Skin epidermis (tissue), 12 donors: Measurements from ENCODE around the gene NAV3.
A peak's percentile ranks its signal among the peaks of the same experiment; 100 is the strongest.

Source experiments
- H3K27ac ChIP-seq, 21 experiments: fragments of 200-600 bp; sonication (generic) in 11 of 21; one replicate each; pipeline ENCODE4 v1.5.0; 2020; ENCODE audit warnings: mild to moderate bottlenecking in 3 of 21, inconsistent platforms in 2 of 21, moderate library complexity in 2 of 21
- H3K4me3 ChIP-seq, 7 experiments: fragments of 200-600 bp; sonication (generic) in 2 of 7; one replicate each; pipeline ENCODE4 v1.5.0; 2020; ENCODE audit warnings: inconsistent platforms in 2 of 7, mild to moderate bottlenecking in 2 of 7, moderate library complexity in 1 of 7

Gene NAV3

DNA sequence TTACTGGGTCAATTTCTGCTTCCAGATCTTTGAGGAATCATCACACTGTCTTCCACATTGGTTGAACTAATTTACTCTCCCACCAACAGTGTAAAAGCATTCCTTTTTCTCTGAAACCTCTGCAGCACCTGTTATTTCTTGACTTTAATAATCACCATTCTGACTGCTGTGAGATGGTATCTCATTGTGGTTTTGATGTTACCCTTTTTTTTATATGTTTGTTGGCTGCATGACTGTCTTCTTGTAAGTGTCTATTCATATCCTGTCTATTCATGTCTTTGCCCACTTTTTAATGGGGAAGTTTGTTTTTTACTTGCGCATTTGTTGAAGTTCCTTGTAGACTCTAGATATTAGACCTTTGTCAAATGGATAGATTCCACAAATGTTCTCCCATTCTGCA lies 324.9 kb downstream of the NAV3 start:
- Histone ChIP-seq H3K4me3 (no peak overlapping the region), H3K27ac (no peak overlapping the region)

DNA sequence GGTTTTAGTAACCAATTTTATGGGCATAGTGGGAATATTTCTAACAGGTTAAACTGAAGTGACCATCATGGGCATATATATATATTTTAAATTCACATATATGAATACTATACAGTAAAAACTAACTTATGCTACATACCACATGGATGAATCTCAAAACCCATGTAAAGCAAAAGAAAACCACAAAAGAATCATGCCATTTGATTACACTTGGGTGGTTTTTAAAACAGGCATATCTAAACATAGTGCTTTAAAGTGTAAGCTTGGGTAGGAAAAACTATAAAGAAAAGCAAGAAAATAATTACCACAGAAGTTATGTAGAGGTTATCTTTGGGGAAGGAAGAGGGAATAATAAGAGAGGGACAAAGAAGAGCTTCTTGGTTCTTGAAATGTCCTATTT lies 326.1 kb downstream of the NAV3 start:
- no peak overlapping the region for H3K4me3 ChIP-seq
- no peak overlapping the region for H3K27ac ChIP-seq

- no peak overlapping the region for H3K27ac ChIP-seq
- H3K4me3 ChIP-seq = no peak overlapping the region
Measured at GRCh38 chr12:78157199-78157598, 326.5 kb downstream of the NAV3 start.

DNA sequence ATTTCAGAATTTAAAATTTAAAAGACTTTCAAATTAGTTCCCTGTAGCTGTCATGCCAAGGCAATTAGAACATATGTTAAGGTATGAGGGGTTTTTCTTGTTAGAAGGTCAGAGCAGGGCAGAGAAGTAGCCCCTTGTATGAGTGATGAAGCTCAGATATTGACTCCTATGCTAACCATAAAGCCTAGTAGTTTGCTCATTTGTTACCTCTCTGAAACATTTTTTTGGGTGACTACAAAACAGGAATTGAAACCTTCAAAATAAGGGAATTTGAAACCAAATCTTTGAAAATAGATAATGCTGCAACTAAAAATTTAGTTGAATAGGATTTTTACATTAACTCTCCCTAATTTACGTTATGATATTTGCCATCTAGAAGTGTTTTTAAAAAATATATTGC lies 333.5 kb downstream of the NAV3 start:
- H3K27ac ChIP-seq = no peak overlapping the region
- no peak overlapping the region for H3K4me3 ChIP-seq

DNA sequence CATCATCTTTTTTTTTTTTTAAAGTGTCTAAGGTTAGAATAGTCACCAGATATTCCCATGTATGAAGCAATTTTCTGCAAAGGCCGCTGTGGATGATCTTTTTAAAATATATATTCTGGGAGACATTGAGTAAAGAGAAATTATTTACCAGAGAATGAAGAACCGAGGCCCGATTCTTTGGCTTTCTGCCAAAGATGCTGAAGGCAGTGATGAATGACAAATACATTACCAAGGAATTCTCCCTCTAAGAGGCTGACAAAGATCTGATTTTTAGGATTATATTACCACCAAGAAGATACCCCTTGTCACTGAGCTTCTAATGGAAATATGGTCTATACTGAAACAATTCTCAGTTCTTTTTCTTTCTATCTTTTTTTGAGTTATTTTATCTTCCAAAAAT lies 336.8 kb downstream of the NAV3 start:
- Histone ChIP-seq H3K4me3 (no peak overlapping the region), H3K27ac (no peak overlapping the region)

GRCh38 chr12:78171061-78171460 lies 340.4 kb downstream of the NAV3 start:
- no peak overlapping the region for H3K27ac ChIP-seq
- no peak overlapping the region for H3K4me3 ChIP-seq

- H3K4me3 ChIP-seq = no peak overlapping the region
- H3K27ac ChIP-seq = no peak overlapping the region
Measured at GRCh38 chr12:78176643-78177042, 345.9 kb downstream of the NAV3 start.

GRCh38 chr12:78177298-78177697 lies 346.6 kb downstream of the NAV3 start:
- H3K4me3 ChIP-seq = no peak overlapping the region
- H3K27ac ChIP-seq = no peak overlapping the region

GRCh38 chr12:78179346-78179745 lies 348.7 kb downstream of the NAV3 start:
- Histone ChIP-seq H3K4me3 (no peak overlapping the region), H3K27ac (no peak overlapping the region)

GRCh38 chr12:78181544-78182162 lies 351.0 kb downstream of the NAV3 start:
- Histone ChIP-seq H3K4me3 (no peak overlapping the region), H3K27ac (no peak overlapping the region)

- Histone ChIP-seq H3K27ac (no peak overlapping the region), H3K4me3 (no peak overlapping the region)
Measured at GRCh38 chr12:78183824-78184223, 353.1 kb downstream of the NAV3 start.

DNA sequence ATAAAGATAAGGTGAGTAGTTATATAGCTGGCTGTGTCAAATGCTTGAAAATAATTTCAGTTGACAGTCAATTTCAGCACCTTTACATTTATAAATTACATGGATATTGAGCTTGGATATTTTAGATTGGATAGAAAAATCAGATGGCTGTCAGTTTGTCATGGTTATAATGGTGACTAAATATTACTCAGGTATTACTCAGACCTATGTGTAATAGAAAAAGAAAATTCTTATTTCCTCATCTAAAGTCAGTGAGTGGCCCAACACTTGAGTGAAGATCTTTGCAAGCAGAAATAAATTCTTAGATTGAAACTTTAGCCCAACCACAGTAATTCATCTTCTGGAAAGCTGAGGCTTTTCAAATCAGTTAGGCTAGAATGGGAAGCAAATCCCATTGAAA lies 354.4 kb downstream of the NAV3 start:
- Histone ChIP-seq H3K4me3 (no peak overlapping the region), H3K27ac (no peak overlapping the region)

- Histone ChIP-seq H3K27ac (no peak overlapping the region), H3K4me3 (no peak overlapping the region)
Measured at GRCh38 chr12:78185651-78186050, 355.0 kb downstream of the NAV3 start.

DNA sequence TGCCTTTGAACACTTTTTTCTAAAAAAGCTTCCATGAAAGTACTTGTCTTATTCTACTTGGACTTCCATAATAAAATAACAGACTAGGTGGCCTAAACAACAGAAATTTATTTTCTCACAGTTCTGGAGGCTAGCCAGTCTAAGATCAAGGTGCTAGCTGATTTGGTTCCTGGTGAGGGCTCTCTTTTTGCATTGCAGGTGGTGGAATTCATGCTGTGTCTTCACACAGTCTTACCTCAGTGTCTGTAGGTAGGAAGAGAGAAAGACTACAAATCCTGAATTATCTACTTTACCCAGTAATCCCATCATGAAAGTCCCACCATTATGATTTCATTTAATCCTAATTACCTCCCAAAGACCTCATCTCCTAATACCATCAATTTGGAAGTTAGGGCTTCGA lies 356.0 kb downstream of the NAV3 start:
- Histone ChIP-seq H3K4me3 (no peak overlapping the region), H3K27ac (no peak overlapping the region)

- Histone ChIP-seq H3K27ac (no peak overlapping the region), H3K4me3 (no peak overlapping the region)
Measured at GRCh38 chr12:78187741-78188140, 357.0 kb downstream of the NAV3 start.

DNA sequence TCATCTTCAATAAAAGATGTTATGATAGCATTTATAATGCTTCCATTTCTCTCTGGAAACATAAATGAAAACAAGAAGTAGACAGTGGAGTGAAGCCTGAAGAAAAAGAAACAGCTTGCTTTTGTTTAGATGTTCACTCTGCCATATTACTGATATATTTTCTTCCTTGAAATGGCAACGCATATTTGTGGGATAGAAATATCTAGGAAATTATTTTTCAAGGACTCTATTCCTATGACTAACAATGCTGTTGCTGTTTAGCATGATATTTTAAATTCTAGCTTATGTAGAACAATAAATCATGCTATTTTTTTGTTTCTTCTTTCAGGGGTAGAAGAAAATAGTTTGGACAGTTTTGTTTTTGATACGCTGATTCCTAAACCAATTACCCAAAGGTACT lies 359.0 kb downstream of the NAV3 start:
- Histone ChIP-seq H3K27ac (no peak overlapping the region), H3K4me3 (no peak overlapping the region)

- no peak overlapping the region for H3K4me3 ChIP-seq
- H3K27ac ChIP-seq = no peak overlapping the region
Measured at GRCh38 chr12:78191611-78192010, 360.9 kb downstream of the NAV3 start.

GRCh38 chr12:78192979-78193378 lies 362.3 kb downstream of the NAV3 start:
- Histone ChIP-seq H3K4me3 (no peak overlapping the region), H3K27ac (peak overlapping the region in 1 of 21 experiments; percentile 7)

DNA sequence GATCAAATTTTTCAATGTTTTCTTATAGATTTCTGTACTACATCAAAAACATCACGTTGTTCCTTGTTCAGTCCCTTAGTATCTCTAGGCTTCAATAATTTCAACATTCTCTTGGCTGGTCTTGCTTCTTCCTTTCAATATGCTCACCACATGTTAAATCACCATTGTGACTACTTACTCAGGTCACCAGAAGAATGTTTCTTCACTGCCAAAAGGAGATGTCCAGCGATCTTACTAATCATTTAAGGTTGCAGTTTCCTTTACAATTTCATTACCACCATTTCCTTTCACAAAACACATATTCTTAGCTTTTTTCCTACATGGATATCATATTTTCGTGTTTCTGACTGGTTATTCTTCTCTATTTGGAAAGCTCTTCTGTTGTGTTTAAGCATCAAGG lies 363.8 kb downstream of the NAV3 start:
- Histone ChIP-seq H3K4me3 (no peak overlapping the region), H3K27ac (no peak overlapping the region)

DNA sequence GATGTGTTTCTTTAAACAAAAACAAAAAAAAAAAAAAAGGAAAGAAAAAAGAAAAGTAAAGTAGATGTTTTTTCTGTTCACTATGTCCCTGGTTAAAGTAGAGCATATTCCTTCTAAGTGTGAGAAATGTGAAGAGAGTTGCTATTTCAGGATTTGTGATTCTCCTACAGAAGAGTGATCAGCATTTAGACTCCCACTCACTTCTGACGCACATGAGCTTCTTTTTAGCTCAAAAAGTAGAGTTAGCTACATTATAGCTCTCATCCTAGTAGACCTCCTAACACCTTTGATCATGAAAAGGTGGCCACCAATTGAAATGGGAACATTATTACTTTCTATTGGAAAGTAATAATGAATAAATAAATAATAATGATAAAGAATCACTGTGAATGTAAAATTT lies 368.2 kb downstream of the NAV3 start:
- Histone ChIP-seq H3K27ac (no peak overlapping the region), H3K4me3 (no peak overlapping the region)

GRCh38 chr12:78199926-78200325 lies 369.2 kb downstream of the NAV3 start:
- Histone ChIP-seq H3K27ac (no peak overlapping the region), H3K4me3 (no peak overlapping the region)

DNA sequence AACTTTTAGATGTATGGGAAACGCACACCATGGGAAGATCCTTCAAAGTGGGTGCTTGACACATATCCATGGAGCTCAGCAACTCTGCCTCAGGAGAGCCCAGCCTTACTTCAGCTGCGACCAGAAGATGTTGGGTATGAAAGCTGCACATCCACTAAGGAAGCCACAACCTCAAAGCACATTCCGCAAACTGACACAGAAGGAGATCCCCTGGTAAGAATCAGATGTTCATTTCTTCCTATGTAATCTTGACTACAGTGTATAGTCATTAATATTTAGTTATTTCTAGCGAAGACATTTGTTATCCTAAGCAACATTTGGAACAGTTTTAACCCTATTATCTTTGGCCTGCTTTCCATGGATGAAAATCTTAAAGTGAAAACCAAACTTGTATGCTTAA lies 374.2 kb downstream of the NAV3 start:
- Histone ChIP-seq H3K27ac (no peak overlapping the region), H3K4me3 (no peak overlapping the region)

GRCh38 chr12:78208092-78208491 lies 377.4 kb downstream of the NAV3 start:
- Histone ChIP-seq H3K27ac (no peak overlapping the region), H3K4me3 (no peak overlapping the region)
